GM12892 (cell line): ENCODE measurements around the gene PDZRN3.

Source experiments
- DNase-seq: peaks from one replicate; pipeline ENCODE4 v3.0.0; 2011; ENCODE audit not compliant: insufficient read length
- FAIRE-seq: peaks from 2 replicates; lab custom pipeline; 2011; peaks lifted over from hg19 to GRCh38; lab: Jason Lieb, UNC
- POLR2A ChIP-seq: IDR thresholded peaks from 2 replicates; pipeline ENCODE4 v1.6.1; 2011; ENCODE audit warnings: low read depth, low read length, control low read depth
- POLR2AphosphoS5 ChIP-seq: IDR thresholded peaks from 2 replicates; pipeline ENCODE4 v1.6.1; 2011; ENCODE audit warnings: low read depth, low read length, control low read depth
- TAF1 ChIP-seq: IDR thresholded peaks from 2 replicates; pipeline ENCODE4 v1.6.1; 2011; ENCODE audit warnings: low read depth, mild to moderate bottlenecking, control low read depth, low read length, borderline replicate concordance

Gene PDZRN3

GRCh38 chr3:73379465-73379864 lies 245.3 kb downstream of the PDZRN3 start:
- TF ChIP-seq POLR2AphosphoS5 (no peak), POLR2A (no peak), TAF1 (no peak)
- no peak for DNase-seq
- no peak for FAIRE-seq

- TF ChIP-seq POLR2A (no peak), POLR2AphosphoS5 (no peak), TAF1 (no peak)
- no peak for FAIRE-seq
- DNase-seq, result no peak
These were observed 246.5 kb downstream of the PDZRN3 start for GRCh38 chr3:73378207-73378606.

- TF ChIP-seq POLR2AphosphoS5, result no peak
- TF ChIP-seq POLR2A, result no peak
- TF ChIP-seq TAF1, result no peak
- no peak for FAIRE-seq
- no peak for DNase-seq
These were observed 258.9 kb downstream of the PDZRN3 start for GRCh38 chr3:73365756-73366397.

GRCh38 chr3:73364517-73364916 lies 260.2 kb downstream of the PDZRN3 start:
- DNase-seq, result no peak
- FAIRE-seq, result no peak
- TF ChIP-seq TAF1 (no peak), POLR2AphosphoS5 (no peak), POLR2A (no peak)

GRCh38 chr3:73363093-73363492 lies 261.6 kb downstream of the PDZRN3 start:
- DNase-seq (no peak), FAIRE-seq (no peak)
- no peak for TF ChIP-seq POLR2A
- no peak for TF ChIP-seq TAF1
- TF ChIP-seq POLR2AphosphoS5, result no peak

- TF ChIP-seq POLR2A (no peak), POLR2AphosphoS5 (no peak), TAF1 (no peak)
- FAIRE-seq (no peak), DNase-seq (no peak)
These were observed 263.1 kb downstream of the PDZRN3 start for GRCh38 chr3:73361591-73361990.

- TF ChIP-seq POLR2A (no peak), POLR2AphosphoS5 (no peak), TAF1 (no peak)
These were observed 271.0 kb downstream of the PDZRN3 start for GRCh38 chr3:73353649-73354217.

GRCh38 chr3:73352841-73353645 lies 271.7 kb downstream of the PDZRN3 start:
- DNase-seq (no peak), FAIRE-seq (no peak)
- TF ChIP-seq POLR2AphosphoS5 (no peak), POLR2A (no peak), TAF1 (no peak)

More at GRCh38 chr3:73353649-73354217, 271.0 kb downstream of the PDZRN3 start:
- DNase-seq (no peak), FAIRE-seq (no peak)

GRCh38 chr3:73351423-73352071 lies 273.2 kb downstream of the PDZRN3 start:
- DNase-seq (no peak), FAIRE-seq (no peak)
- TF ChIP-seq POLR2AphosphoS5 (no peak), POLR2A (no peak), TAF1 (no peak)

- FAIRE-seq (no peak), DNase-seq (no peak)
- TF ChIP-seq POLR2A (no peak), POLR2AphosphoS5 (no peak), TAF1 (no peak)
These were observed 273.7 kb downstream of the PDZRN3 start for GRCh38 chr3:73350996-73351395.

GRCh38 chr3:73349657-73350056 lies 275.1 kb downstream of the PDZRN3 start:
- TF ChIP-seq TAF1 (no peak), POLR2A (no peak), POLR2AphosphoS5 (no peak)
- no peak for FAIRE-seq

More at GRCh38 chr3:73349657-73350056, 275.1 kb downstream of the PDZRN3 start:
- no peak for DNase-seq
